ENCODE data around the gene HTRA1.

The HTRA1 gene

DNA sequence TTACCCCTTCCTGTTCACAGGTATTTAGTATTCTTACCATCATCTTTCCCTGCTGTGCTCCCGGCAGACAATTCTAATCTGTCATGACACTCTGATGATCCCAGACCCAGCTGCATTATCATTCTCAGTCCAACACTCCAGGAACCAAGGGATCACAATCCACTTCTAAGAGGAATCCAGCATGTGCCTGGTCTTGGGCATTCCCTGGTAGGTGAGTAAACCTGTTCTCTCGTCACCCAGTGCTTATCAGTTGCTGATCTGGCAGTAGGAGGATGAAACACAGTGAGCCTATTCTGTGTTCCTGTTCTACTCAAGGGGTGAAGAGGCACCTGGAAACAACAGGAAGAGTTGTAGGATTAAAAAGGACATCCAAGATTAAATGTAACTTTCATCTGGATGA is 97.9 kb downstream of the HTRA1 start:
- DNase-seq, result no peak

DNA sequence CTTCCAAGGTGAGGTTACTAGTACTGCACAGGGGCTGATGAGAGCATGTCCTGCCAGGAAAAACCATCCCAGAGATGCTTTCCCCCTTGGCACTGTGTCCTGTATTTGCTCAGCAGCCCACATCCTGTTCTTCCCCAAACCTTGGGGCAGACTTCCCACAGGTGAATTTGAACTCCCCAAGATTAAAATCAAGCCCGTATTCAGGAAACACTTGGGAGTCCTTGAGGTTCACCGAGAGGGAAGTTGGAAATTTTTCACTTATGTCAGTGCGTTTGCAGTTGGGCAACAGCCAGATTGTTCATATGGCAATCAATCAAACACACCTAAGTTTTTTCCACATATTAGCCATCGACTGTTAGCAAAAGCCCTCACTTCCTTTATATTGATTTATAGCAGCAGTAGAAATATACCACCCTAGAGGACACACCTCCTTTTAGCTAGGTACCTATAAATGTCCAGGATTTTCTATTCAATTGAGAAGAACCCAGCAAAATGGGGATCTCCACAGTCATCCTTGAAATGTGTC is 99.0 kb downstream of the HTRA1 start, which contains the start of gene DMBT1:
Gene DMBT1 (plus strand): TSS at position 476 of the 526 bp plus-strand sequence. CDS start 17 bp downstream, at position 493.
- no peak for DNase-seq

DNA sequence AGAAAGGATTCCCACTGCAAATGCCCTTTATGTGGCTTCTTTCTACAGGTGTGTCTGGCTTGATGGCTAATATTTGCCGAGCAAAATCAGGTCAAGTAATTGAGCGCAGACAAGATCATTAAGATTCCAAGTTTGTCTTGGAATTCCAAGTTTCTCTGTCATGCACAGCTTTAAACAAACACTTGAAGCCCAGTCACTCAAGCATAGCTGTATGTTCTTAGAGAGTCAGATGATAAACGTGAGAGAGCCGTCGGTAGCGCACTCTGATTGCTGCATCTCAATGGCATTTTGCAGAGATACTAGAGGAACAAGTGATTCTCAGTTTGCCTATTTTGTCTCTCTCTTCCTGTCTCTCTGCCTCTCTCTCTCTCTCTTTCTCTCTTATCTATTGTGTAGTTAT is 99.9 kb downstream of the HTRA1 start:
- no peak for DNase-seq

DNA sequence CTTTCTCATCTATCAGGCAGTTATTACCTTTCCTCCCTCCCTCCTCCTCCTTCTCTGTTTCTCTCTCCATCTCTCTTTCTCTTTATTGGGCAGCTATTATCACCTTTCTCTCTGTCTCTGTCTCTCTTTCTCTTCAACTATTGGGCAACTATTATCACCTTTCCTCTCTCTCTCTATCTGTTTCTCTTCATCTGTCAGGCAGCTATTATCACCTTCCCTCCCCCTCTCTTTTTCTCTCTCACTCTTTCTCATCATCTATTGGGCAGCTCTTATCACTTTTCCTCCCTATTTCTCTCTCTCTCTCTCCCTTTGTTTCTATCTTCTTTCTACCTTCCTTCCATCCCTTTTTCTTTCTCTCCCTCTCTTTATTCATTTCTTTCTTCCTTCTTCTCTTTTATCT is 100.4 kb downstream of the HTRA1 start:
- DNase-seq, result no peak

Data from 8988T (cell line).